HG03064 (cell line): ENCODE results near the gene VCAN.

Experiments used
- ATAC-seq: cut with Tn5 transposase; IDR thresholded peaks from one replicate; pipeline ENCODE4 v1.9.1; 2021; ENCODE audit warnings: low read depth; ENCODE audit not compliant: unreplicated experiment

VCAN gene

GRCh38 chr5:83527722-83528438 lies 56.3 kb downstream of the VCAN start:
- no peak for ATAC-seq

DNA sequence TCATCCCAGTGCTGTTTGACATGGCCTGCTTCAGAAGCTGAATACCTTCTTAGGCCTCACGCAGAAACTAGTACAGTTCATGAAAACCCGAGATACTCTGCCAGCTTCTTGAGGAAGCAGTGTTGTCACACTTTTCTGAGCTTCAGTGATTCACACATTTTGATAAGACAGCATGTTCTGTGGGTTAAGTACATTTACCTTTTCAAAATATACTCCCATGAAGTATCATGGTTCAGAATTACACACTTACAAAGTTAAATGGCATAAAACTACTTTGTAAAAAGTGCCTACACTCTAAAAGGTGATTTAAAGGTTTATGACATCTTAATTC lies 56.9 kb downstream of the VCAN start:
- no peak for ATAC-seq

DNA sequence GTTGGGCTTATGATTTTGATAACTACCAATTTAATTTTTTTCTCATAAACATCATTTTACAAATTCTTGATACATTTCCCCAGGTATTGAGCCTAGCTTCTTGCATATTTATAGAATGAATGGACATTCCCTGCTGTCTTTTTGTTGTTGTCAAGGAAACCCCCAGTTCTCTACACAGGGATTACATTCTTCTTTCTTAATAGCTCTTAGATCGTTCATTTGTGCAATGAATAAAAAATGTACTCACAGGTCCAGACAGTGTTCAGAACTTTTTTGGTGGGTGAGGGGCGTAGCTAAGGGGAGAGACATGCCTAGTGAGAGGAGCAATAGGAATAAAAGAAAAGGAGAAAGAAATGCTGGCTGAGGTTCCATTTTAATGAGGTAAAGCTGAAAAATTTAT lies 58.6 kb downstream of the VCAN start:
- ATAC-seq: no peak

DNA sequence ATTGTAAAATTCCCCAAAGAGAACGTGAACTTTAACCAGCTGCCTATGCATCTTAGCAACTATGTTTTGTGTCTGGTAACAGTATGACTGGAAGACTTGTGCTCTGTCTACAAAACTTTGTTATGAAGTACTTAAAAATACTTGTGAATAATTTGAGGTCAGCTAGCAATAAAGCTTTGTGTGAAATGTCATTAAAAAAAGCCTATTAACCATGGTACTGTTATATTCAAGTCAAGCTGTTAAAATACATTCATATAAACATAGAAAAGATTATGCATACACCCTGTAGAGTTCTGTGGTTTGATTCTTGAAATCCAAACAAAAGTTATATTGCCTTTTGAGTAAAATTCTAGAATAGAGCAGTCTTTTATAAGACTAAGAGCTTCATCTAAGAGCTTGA lies 60.1 kb downstream of the VCAN start:
- ATAC-seq: no peak

- peak; percentile 74 for ATAC-seq
Observed at GRCh38 chr5:83538786-83539462, 67.4 kb downstream of the VCAN start.

GRCh38 chr5:83539463-83539790 lies 67.9 kb downstream of the VCAN start:
- ATAC-seq: no peak

- no peak for ATAC-seq
Observed at GRCh38 chr5:83540105-83540504, 68.6 kb downstream of the VCAN start.

DNA sequence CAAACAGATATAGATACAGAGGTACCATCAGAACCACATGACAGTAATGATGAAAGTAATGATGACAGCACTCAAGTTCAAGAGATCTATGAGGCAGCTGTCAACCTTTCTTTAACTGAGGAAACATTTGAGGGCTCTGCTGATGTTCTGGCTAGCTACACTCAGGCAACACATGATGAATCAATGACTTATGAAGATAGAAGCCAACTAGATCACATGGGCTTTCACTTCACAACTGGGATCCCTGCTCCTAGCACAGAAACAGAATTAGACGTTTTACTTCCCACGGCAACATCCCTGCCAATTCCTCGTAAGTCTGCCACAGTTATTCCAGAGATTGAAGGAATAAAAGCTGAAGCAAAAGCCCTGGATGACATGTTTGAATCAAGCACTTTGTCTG lies 69.2 kb downstream of the VCAN start:
- no peak for ATAC-seq

GRCh38 chr5:83542839-83543238 lies 71.3 kb downstream of the VCAN start:
- ATAC-seq: no peak

GRCh38 chr5:83543898-83544297 lies 72.4 kb downstream of the VCAN start:
- no peak for ATAC-seq

- ATAC-seq: no peak
Observed at GRCh38 chr5:83547161-83547560, 75.6 kb downstream of the VCAN start.

GRCh38 chr5:83547889-83548288 lies 76.3 kb downstream of the VCAN start:
- ATAC-seq: no peak

GRCh38 chr5:83548581-83548980 lies 77.0 kb downstream of the VCAN start:
- ATAC-seq: no peak

- no peak for ATAC-seq
Observed at GRCh38 chr5:83549076-83549475, 77.5 kb downstream of the VCAN start.

DNA sequence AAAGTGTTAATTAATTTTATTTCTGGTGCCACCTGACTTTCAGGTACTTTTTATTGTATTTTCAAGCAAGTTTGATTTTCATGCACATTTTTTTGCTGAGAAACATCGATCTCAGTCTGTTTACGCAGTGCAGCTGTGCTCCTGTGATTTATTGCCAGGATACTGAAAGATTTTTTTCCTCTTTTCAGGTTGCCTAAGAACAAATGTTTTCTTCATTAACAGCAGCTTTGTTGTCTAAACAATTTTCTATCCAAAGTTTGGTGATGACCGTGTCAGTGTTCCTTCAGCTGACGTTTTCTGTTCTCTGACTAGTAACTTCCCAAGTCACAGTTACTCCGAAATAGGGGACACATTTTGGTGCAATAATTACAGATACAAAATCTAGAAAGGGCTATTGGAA lies 78.1 kb downstream of the VCAN start:
- no peak for ATAC-seq

GRCh38 chr5:83551821-83552220 lies 80.3 kb downstream of the VCAN start:
- no peak for ATAC-seq

GRCh38 chr5:83552275-83552674 lies 80.7 kb downstream of the VCAN start:
- no peak for ATAC-seq

DNA sequence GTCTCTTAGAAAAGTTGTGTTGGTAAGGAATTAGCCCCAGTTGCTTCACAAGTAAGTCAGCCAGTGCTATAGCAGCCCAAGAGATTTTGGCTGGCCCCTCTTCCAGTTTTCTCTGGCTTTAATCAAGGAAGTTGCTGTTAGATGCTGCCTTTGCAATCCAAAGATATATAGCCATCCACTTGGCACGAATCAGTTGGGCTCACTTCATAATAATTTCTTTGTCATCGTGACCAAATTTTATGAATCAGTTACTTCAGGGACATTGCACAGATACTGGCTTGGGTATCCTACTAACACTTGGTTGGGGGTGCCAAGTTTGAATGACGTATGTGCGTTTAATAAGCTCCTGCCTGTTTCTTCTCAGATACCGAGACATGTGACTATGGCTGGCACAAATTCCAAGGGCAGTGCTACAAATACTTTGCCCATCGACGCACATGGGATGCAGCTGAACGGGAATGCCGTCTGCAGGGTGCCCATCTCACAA lies 81.5 kb downstream of the VCAN start:
- ATAC-seq: no peak

GRCh38 chr5:83554133-83554532 lies 82.6 kb downstream of the VCAN start:
- no peak for ATAC-seq

GRCh38 chr5:83554686-83555085 lies 83.1 kb downstream of the VCAN start:
- no peak for ATAC-seq

- no peak for ATAC-seq
Observed at GRCh38 chr5:83555263-83555662, 83.7 kb downstream of the VCAN start.

DNA sequence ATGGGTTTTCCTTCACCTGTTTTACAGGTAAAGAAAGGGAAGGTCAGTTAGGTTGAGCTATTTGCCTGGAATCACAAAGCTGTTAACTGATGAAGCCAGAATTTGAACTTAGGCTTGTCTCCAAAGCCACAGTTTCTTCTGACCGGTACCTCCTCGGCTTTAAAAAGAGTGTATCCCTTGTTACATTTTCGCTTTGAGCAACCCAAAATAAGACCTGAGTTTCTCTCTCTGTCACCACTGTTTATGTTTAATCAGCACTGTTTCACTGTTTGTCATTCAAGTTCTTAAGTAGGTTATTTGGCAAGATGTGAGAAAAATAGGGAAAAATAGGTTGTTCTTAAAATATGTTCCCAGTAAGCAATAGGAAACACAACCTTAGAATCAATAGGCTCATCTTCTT lies 84.6 kb downstream of the VCAN start:
- ATAC-seq: no peak
